Keratinocyte (primary cell): ENCODE results near the gene TMEM94.

ENCODE experiments used
- EZH2 ChIP-seq: IDR thresholded peaks from one replicate; pipeline ENCODE4 v1.6.1; 2012; ENCODE audit warnings: inconsistent platforms, mild to moderate bottlenecking, low read length, moderate library complexity
- TF ChIP-seq, protein P1 (sequence below), 3 experiments: IDR thresholded peaks in 1 of 3; conservative IDR thresholded peaks in 1 of 3; optimal IDR thresholded peaks in 1 of 3; 2 replicates in 2 of 3; 3 replicates in 1 of 3; pipeline versions ENCODE3 to v1.5.1; 2011; ENCODE audit warnings: low read length in 3 of 3, mild to moderate bottlenecking in 3 of 3, moderate library complexity in 2 of 3, control low read depth in 1 of 3, inconsistent platforms in 1 of 3; ENCODE audit not compliant: insufficient read depth in 2 of 3; ENCODE audit errors: extremely low read depth in 1 of 3

DNA sequence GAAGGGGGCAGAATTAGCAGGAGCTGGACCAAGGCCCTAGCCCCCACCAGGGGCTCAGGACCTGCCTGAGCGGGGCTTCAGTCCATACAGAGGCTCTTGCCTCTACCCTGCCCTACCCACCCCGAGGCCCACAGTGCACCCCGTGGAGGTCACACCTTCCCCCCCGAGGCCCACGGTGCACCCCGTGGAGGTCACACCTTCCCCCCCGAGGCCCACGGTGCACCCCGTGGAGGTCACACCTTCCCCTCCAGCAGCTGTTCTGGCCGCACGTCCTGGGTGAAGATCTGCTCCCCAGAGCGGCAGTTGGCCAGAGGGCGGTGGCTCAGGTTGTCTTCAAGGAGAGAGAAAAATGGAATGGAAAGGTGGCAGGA, 47.5 kb downstream of the TMEM94 start:
- TF ChIP-seq, protein P1, sequence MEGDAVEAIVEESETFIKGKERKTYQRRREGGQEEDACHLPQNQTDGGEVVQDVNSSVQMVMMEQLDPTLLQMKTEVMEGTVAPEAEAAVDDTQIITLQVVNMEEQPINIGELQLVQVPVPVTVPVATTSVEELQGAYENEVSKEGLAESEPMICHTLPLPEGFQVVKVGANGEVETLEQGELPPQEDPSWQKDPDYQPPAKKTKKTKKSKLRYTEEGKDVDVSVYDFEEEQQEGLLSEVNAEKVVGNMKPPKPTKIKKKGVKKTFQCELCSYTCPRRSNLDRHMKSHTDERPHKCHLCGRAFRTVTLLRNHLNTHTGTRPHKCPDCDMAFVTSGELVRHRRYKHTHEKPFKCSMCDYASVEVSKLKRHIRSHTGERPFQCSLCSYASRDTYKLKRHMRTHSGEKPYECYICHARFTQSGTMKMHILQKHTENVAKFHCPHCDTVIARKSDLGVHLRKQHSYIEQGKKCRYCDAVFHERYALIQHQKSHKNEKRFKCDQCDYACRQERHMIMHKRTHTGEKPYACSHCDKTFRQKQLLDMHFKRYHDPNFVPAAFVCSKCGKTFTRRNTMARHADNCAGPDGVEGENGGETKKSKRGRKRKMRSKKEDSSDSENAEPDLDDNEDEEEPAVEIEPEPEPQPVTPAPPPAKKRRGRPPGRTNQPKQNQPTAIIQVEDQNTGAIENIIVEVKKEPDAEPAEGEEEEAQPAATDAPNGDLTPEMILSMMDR (optimal IDR thresholded peaks at IDR 0.05 in 1 of 3, IDR thresholded peaks at IDR 0.05 in 1 of 3, conservative IDR thresholded peaks at IDR 0.05 in 1 of 3; ENCODE audit: extremely low read depth in 1 of 3, insufficient read depth in 2 of 3, low read length in 3 of 3): no peak
- TF ChIP-seq EZH2: no peak
